ENCODE results near the gene DMD. TPM values are rescaled to one million over a fixed set of nuclear protein-coding genes. Genes with fewer than 3 reads are reported as not detected.

Gene DMD
- total RNA-seq, 6 experiments from 2014 or later = 4.9 to 6.0 (median 5.5) TPM

- TF ChIP-seq CTCF (IDR thresholded peaks at IDR 0.05) = no peak
- H3K36me3 Mint-ChIP-seq (ENCODE audit: low read depth) = no peaks in the 10 kb centered on the region
- DNase-seq = no peak
- 0 out of 2 replicates have a peak, but pooled peaks cover 4% of the 10 kb centered on the region for H3K9me3 Mint-ChIP-seq
- no peaks in the 10 kb centered on the region for H3K27me3 Mint-ChIP-seq (ENCODE audit: insufficient read depth)
- no peak overlapping the region for H3K4me3 Mint-ChIP-seq
- no peak overlapping the region for H3K27ac Mint-ChIP-seq
- H3K4me1 Mint-ChIP-seq (ENCODE audit: low read depth) = no peaks in the 10 kb centered on the region
Measured at GRCh38 chrX:32195611-32196010, 1015.7 kb downstream of the DMD start.

GRCh38 chrX:32191316-32191715, 1020.0 kb downstream of the DMD start:
- no peak for DNase-seq
- Mint-ChIP-seq H3K27ac (no peak overlapping the region), H3K4me3 (no peak overlapping the region), H3K9me3 (0 out of 2 replicates have a peak, but pooled peaks cover 4% of the 10 kb centered on the region), H3K4me1 (ENCODE audit: low read depth) (no peaks in the 10 kb centered on the region), H3K36me3 (ENCODE audit: low read depth) (no peaks in the 10 kb centered on the region), H3K27me3 (ENCODE audit: insufficient read depth) (no peaks in the 10 kb centered on the region)
- no peak for TF ChIP-seq CTCF (IDR thresholded peaks at IDR 0.05)

- H3K27ac Mint-ChIP-seq = no peak overlapping the region
- H3K36me3 Mint-ChIP-seq (ENCODE audit: low read depth) = no peaks in the 10 kb centered on the region
- H3K4me1 Mint-ChIP-seq (ENCODE audit: low read depth) = no peaks in the 10 kb centered on the region
- no peak for TF ChIP-seq CTCF (IDR thresholded peaks at IDR 0.05)
- H3K4me3 Mint-ChIP-seq = no peak overlapping the region
- no peaks in the 10 kb centered on the region; the same call in 1 of the 2 replicates for H3K9me3 Mint-ChIP-seq
- H3K27me3 Mint-ChIP-seq (ENCODE audit: insufficient read depth) = no peaks in the 10 kb centered on the region
- no peak for DNase-seq
Measured at GRCh38 chrX:32185160-32185559, 1026.2 kb downstream of the DMD start.

- Mint-ChIP-seq H3K9me3 (no peaks in the 10 kb centered on the region; the same call in 1 of the 2 replicates), H3K27ac (no peak overlapping the region), H3K27me3 (ENCODE audit: insufficient read depth) (no peaks in the 10 kb centered on the region), H3K36me3 (ENCODE audit: low read depth) (no peaks in the 10 kb centered on the region), H3K4me1 (ENCODE audit: low read depth) (no peaks in the 10 kb centered on the region), H3K4me3 (no peak overlapping the region)
- no peak for DNase-seq
- TF ChIP-seq CTCF (IDR thresholded peaks at IDR 0.05) = no peak
Measured at GRCh38 chrX:32183066-32183465, 1028.3 kb downstream of the DMD start.

- H3K4me1 Mint-ChIP-seq (ENCODE audit: low read depth) = no peaks in the 10 kb centered on the region
- H3K36me3 Mint-ChIP-seq (ENCODE audit: low read depth) = no peaks in the 10 kb centered on the region; the same call in 1 of the 2 replicates
- no peak overlapping the region for H3K4me3 Mint-ChIP-seq
- DNase-seq = no peak
- no peaks in the 10 kb centered on the region for H3K27me3 Mint-ChIP-seq (ENCODE audit: insufficient read depth)
- no peak for TF ChIP-seq CTCF (IDR thresholded peaks at IDR 0.05)
- H3K27ac Mint-ChIP-seq = no peak overlapping the region
- H3K9me3 Mint-ChIP-seq = peaks cover 10% of the 10 kb centered on the region
Measured at GRCh38 chrX:32176510-32176909, 1034.8 kb downstream of the DMD start.

- Mint-ChIP-seq H3K27ac (no peak overlapping the region), H3K4me1 (ENCODE audit: low read depth) (no peaks in the 10 kb centered on the region), H3K27me3 (ENCODE audit: insufficient read depth) (no peaks in the 10 kb centered on the region), H3K9me3 (no peaks in the 10 kb centered on the region; the same call in 1 of the 2 replicates), H3K4me3 (no peak overlapping the region), H3K36me3 (ENCODE audit: low read depth) (no peaks in the 10 kb centered on the region)
- TF ChIP-seq CTCF (IDR thresholded peaks at IDR 0.05) = no peak
- DNase-seq = no peak
Measured at GRCh38 chrX:32170481-32170880, 1040.9 kb downstream of the DMD start.

Measured in HFFc6 (cell line).